Loucy (cell line): ENCODE measurements around the gene NDP.
A peak's percentile ranks its signal among the peaks of the same experiment; 100 is the strongest.
"Not testable (repeated sequence)": the region's sequence is repeated elsewhere in the genome, so short reads cannot be mapped to it uniquely, and the experiment has no call there.

Experiments
- H2AFZ ChIP-seq: fragments of 200-600 bp; sonication (generic); 2 replicates; pipeline ENCODE4 v1.6.0; 2016; ENCODE audit warnings: antibody characterized with exemption, mild to moderate bottlenecking, low read length, moderate library complexity
- H3F3A ChIP-seq: fragments of 200-600 bp; 2 replicates; pipeline ENCODE4 v1.6.0; 2016; ENCODE audit warnings: antibody characterized with exemption, low read depth, mild to moderate bottlenecking
- H3K27me3 ChIP-seq: fragments of 200-600 bp; sonication (generic); 2 replicates; pipeline ENCODE4 v1.6.1; 2014; ENCODE audit warnings: low read length, mild to moderate bottlenecking; ENCODE audit not compliant: insufficient read depth, poor library complexity, severe bottlenecking
- H3K36me3 ChIP-seq: fragments of 200-600 bp; sonication (generic); 2 replicates; pipeline ENCODE4 v1.6.1; 2016; ENCODE audit warnings: low read length; ENCODE audit not compliant: insufficient read depth
- H3K4me1 ChIP-seq: fragments of 200-600 bp; sonication (generic); 2 replicates; pipeline ENCODE4 v1.5.1; 2014; ENCODE audit warnings: low read length, mild to moderate bottlenecking; ENCODE audit not compliant: insufficient read depth, poor library complexity, severe bottlenecking
- H3K4me2 ChIP-seq: fragments of 200-600 bp; sonication (generic); 2 replicates; pipeline ENCODE4 v1.6.0; 2014; ENCODE audit warnings: antibody characterized with exemption, low read length, low read depth, mild to moderate bottlenecking; ENCODE audit not compliant: poor library complexity, severe bottlenecking
- H3K4me3 ChIP-seq: fragments of 200-600 bp; sonication (generic); 2 replicates; pipeline ENCODE4 v1.5.1; 2014; ENCODE audit warnings: low read length, mild to moderate bottlenecking, mixed read lengths; ENCODE audit not compliant: poor library complexity, severe bottlenecking
- H3K79me2 ChIP-seq: fragments of 200-600 bp; sonication (generic); 2 replicates; pipeline ENCODE4 v1.6.1; 2014; ENCODE audit warnings: low read length; ENCODE audit not compliant: insufficient read depth
- H3K9ac ChIP-seq: fragments of 200-600 bp; sonication (generic); 2 replicates; pipeline ENCODE4 v1.6.0; 2014; ENCODE audit warnings: mild to moderate bottlenecking, low read depth, low read length, moderate library complexity; ENCODE audit not compliant: poor library complexity, severe bottlenecking
- H3K9me2 ChIP-seq: fragments of 200-600 bp; sonication (generic); replicated peaks from 2 replicates; pipeline ENCODE4 v1.6.1; 2016; ENCODE audit warnings: low read depth, low read length, mixed read lengths
- H3K9me3 ChIP-seq: fragments of 200-600 bp; sonication (generic); 2 replicates; pipeline ENCODE4 v1.6.1; 2014; ENCODE audit warnings: mild to moderate bottlenecking, antibody characterized with exemption, low read length, low read depth; ENCODE audit not compliant: insufficient read depth
- H4K20me1 ChIP-seq: fragments of 200-600 bp; sonication (generic); 2 replicates; pipeline ENCODE4 v1.6.0; 2014; ENCODE audit warnings: antibody characterized with exemption, low read length, mild to moderate bottlenecking; ENCODE audit not compliant: insufficient read depth, poor library complexity, severe bottlenecking
- EZH2phosphoT487 ChIP-seq: fragments of 200-600 bp; IDR thresholded peaks from 2 replicates; pipeline ENCODE4 v1.6.1; 2018; ENCODE audit warnings: antibody characterized with exemption, mild to moderate bottlenecking, moderate library complexity, borderline replicate concordance
- TF ChIP-seq, protein P1 (sequence below): fragments of 200-600 bp; sonication (generic); conservative IDR thresholded peaks from 2 replicates; pipeline ENCODE4 v1.5.1; 2014; ENCODE audit warnings: mild to moderate bottlenecking, antibody characterized with exemption, low read length

Gene NDP

DNA sequence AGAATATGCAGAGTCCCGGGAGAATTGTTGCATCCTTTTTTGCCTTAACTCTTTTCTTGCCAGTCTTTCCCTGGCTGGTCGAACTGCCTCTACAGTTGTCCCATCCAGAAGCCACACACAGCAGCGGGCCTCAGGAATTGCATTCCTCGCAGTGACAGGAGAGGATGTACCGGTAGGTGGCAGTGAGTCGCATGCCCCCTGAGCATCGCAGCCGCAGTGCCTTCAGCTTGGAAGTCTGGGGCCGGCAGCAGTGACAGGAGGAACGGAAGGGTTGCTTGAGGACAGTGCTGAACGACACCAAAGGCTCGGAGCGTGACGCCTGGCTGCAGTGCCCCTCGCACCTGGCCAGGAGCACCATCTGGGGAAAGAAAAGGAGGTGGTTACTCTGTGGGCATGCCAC lies 23.5 kb downstream of the NDP start:
- Histone ChIP-seq H3K27me3 (no peaks in the 10 kb centered on the region), H3K9me3 (no peaks in the 10 kb centered on the region), H3K4me2 (peak overlapping the region; percentile 62), H3K36me3 (no peaks in the 10 kb centered on the region), H3K4me3 (peak overlapping the region; percentile 43), H3K4me1 (no peaks in the 10 kb centered on the region), H3K9ac (no peak overlapping the region), H2AFZ (peak overlapping the region; percentile 80), H3K79me2 (no peaks in the 10 kb centered on the region), H4K20me1 (no peaks in the 10 kb centered on the region), H3F3A (no peaks in the 10 kb centered on the region), H3K9me2 (no peaks in the 10 kb centered on the region)
- TF ChIP-seq EZH2phosphoT487: no peak
- TF ChIP-seq, protein P1, sequence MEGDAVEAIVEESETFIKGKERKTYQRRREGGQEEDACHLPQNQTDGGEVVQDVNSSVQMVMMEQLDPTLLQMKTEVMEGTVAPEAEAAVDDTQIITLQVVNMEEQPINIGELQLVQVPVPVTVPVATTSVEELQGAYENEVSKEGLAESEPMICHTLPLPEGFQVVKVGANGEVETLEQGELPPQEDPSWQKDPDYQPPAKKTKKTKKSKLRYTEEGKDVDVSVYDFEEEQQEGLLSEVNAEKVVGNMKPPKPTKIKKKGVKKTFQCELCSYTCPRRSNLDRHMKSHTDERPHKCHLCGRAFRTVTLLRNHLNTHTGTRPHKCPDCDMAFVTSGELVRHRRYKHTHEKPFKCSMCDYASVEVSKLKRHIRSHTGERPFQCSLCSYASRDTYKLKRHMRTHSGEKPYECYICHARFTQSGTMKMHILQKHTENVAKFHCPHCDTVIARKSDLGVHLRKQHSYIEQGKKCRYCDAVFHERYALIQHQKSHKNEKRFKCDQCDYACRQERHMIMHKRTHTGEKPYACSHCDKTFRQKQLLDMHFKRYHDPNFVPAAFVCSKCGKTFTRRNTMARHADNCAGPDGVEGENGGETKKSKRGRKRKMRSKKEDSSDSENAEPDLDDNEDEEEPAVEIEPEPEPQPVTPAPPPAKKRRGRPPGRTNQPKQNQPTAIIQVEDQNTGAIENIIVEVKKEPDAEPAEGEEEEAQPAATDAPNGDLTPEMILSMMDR: peak; percentile 62

DNA sequence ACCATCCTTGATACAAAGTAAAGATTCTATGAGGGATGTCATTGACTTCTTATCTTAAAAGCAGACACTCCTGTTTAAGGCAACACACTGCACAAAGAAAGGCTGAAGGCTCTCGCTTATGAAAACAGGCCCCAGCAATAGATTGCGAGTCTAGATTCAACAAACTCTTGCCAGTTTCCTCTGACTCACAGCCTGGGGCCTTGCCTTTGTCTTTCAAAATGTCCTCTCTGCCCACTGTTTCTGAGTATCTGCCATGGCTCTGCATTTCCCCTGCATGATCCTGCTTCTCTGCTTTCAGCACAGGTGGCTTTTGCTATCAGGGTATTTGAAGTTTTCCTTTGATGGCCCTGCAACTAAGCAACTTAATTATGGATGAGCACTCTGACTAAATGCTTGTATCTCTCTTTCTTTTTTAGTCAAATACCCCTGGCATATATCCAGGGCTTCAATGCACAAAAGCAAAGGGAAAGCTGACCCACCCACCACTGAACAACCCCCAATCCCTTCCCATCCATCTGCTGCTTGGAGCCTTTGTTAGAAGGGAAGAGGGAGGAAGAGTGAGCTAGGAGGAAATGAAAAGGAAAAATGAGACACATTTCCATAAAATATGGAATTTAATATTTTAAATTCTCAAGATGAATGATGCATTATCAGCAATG lies 32.2 kb downstream of the NDP start:
- no peaks in the 10 kb centered on the region for H3K9me3 ChIP-seq
- no peak overlapping the region for H3K4me2 ChIP-seq
- no peaks in the 10 kb centered on the region for H3K27me3 ChIP-seq
- H3F3A ChIP-seq: no peaks in the 10 kb centered on the region
- no peaks in the 10 kb centered on the region for H4K20me1 ChIP-seq
- H3K4me3 ChIP-seq: no peak overlapping the region
- H3K79me2 ChIP-seq: no peaks in the 10 kb centered on the region
- TF ChIP-seq, protein P1: no peak
- no peak for TF ChIP-seq EZH2phosphoT487
- H2AFZ ChIP-seq: no peak overlapping the region
- no peak overlapping the region for H3K9ac ChIP-seq
- H3K4me1 ChIP-seq: no peaks in the 10 kb centered on the region
- no peaks in the 10 kb centered on the region for H3K36me3 ChIP-seq
- no peaks in the 10 kb centered on the region for H3K9me2 ChIP-seq

DNA sequence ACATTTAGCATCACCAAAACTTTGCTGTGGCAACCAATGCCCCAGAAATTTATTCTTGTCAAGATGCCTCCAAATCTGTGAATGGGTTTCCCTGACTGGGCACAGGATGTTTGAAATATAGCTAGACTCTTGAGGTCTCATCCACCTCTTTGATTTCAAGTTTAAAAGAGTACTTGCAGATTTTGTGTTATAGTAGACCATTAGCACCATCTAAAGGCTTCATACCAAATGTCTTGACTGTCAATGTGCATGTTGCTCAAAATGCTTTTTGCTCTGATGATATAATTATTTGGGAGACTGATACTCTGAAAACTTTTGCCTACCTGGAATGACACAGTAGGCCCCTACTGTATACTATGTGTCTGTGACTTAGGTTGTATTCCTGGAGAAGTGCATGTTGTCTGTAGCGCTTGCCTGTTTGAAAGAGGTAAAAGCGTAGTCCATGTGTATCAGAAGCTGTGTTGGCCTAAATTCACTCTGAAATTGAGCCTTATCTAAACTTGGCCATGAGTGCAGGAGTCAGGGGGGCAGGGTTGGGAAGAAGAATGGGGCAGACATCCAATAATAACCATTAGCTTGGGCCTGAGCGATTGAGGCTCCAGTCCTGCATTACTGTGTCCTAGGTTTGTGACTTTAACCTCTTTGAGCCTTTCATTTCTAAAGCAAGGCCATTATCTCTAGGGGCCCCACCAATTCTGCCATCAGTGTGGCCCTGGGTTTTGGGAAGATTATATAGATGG lies 33.8 kb downstream of the NDP start:
- no peak overlapping the region for H3K4me2 ChIP-seq
- H3F3A ChIP-seq: no peaks in the 10 kb centered on the region
- TF ChIP-seq, protein P1: peak; percentile 31
- TF ChIP-seq EZH2phosphoT487: no peak

DNA sequence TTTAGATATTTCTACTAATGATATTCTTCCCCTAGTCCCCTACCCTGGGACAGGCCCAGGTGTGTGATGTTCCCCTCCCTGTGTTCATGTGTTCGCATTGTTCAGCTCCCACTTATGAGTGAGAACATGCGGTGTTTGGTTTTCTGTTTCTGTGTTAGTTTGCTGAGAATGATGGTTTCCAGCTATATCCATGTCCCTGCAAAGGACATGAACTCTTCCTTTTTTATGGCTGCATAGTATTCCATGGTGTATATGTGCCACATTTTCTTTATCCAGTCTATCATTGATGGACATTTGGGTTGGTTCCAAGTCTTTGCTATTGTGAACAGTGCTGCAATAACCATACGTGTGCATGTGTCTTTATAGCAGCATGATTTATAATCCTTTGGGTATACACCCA lies 51.2 kb downstream of the NDP start:
- H3K9me3 ChIP-seq, H3K9ac ChIP-seq, H3K9me2 ChIP-seq, H2AFZ ChIP-seq, H3K79me2 ChIP-seq, H3K4me2 ChIP-seq, H4K20me1 ChIP-seq, H3K36me3 ChIP-seq, H3F3A ChIP-seq, H3K27me3 ChIP-seq, H3K4me3 ChIP-seq, H3K4me1 ChIP-seq: not testable (repeated sequence)

More for the DNA sequence above, 33.8 kb downstream of the NDP start:
- Histone ChIP-seq H4K20me1 (no peaks in the 10 kb centered on the region), H3K9ac (no peak overlapping the region), H2AFZ (no peak overlapping the region), H3K9me3 (no peaks in the 10 kb centered on the region), H3K79me2 (no peaks in the 10 kb centered on the region), H3K4me3 (no peak overlapping the region), H3K9me2 (no peaks in the 10 kb centered on the region), H3K4me1 (no peaks in the 10 kb centered on the region), H3K36me3 (no peaks in the 10 kb centered on the region), H3K27me3 (no peaks in the 10 kb centered on the region)

DNA sequence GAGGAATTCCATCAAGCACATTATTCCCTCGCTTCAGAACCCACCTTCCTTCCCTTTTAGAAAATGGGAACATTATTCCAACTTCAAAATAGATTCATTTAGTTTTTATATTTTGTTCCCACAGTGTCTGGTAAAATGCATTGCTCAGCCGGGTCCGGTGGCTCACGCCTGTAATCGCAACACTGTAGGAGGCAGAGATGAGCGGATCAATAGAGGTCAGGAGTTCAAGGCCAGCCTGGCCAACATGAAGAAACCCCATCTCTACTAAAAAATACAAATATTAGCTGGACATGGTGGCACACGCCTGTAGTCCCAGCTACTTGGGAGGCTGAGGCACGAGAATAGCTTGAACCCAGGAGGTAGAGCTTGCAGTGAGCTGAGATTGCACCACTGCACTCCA lies 62.4 kb downstream of the NDP start:
- H2AFZ ChIP-seq, H3K9me2 ChIP-seq, H3K4me2 ChIP-seq, H3K79me2 ChIP-seq, H3K9me3 ChIP-seq, H3K4me3 ChIP-seq, H3K9ac ChIP-seq, H3K36me3 ChIP-seq, H4K20me1 ChIP-seq, H3K4me1 ChIP-seq, H3F3A ChIP-seq, H3K27me3 ChIP-seq: not testable (repeated sequence)
